Loucy (cell line): ENCODE measurements around the gene IDI2.

Source experiments
- H2AFZ ChIP-seq: fragments of 200-600 bp; sonication (generic); 2 replicates; pipeline ENCODE4 v1.6.0; 2016; ENCODE audit warnings: antibody characterized with exemption, mild to moderate bottlenecking, low read length, moderate library complexity
- H3F3A ChIP-seq: fragments of 200-600 bp; 2 replicates; pipeline ENCODE4 v1.6.0; 2016; ENCODE audit warnings: antibody characterized with exemption, low read depth, mild to moderate bottlenecking
- H3K27me3 ChIP-seq: fragments of 200-600 bp; sonication (generic); 2 replicates; pipeline ENCODE4 v1.6.1; 2014; ENCODE audit warnings: low read length, mild to moderate bottlenecking; ENCODE audit not compliant: insufficient read depth, poor library complexity, severe bottlenecking
- H3K36me3 ChIP-seq: fragments of 200-600 bp; sonication (generic); 2 replicates; pipeline ENCODE4 v1.6.1; 2016; ENCODE audit warnings: low read length; ENCODE audit not compliant: insufficient read depth
- H3K4me1 ChIP-seq: fragments of 200-600 bp; sonication (generic); 2 replicates; pipeline ENCODE4 v1.5.1; 2014; ENCODE audit warnings: low read length, mild to moderate bottlenecking; ENCODE audit not compliant: insufficient read depth, poor library complexity, severe bottlenecking
- H3K4me2 ChIP-seq: fragments of 200-600 bp; sonication (generic); 2 replicates; pipeline ENCODE4 v1.6.0; 2014; ENCODE audit warnings: antibody characterized with exemption, low read length, low read depth, mild to moderate bottlenecking; ENCODE audit not compliant: poor library complexity, severe bottlenecking
- H3K4me3 ChIP-seq: fragments of 200-600 bp; sonication (generic); 2 replicates; pipeline ENCODE4 v1.5.1; 2014; ENCODE audit warnings: low read length, mild to moderate bottlenecking, mixed read lengths; ENCODE audit not compliant: poor library complexity, severe bottlenecking
- H3K79me2 ChIP-seq: fragments of 200-600 bp; sonication (generic); 2 replicates; pipeline ENCODE4 v1.6.1; 2014; ENCODE audit warnings: low read length; ENCODE audit not compliant: insufficient read depth
- H3K9ac ChIP-seq: fragments of 200-600 bp; sonication (generic); 2 replicates; pipeline ENCODE4 v1.6.0; 2014; ENCODE audit warnings: mild to moderate bottlenecking, low read depth, low read length, moderate library complexity; ENCODE audit not compliant: poor library complexity, severe bottlenecking
- H3K9me2 ChIP-seq: fragments of 200-600 bp; sonication (generic); replicated peaks from 2 replicates; pipeline ENCODE4 v1.6.1; 2016; ENCODE audit warnings: low read depth, low read length, mixed read lengths
- H3K9me3 ChIP-seq: fragments of 200-600 bp; sonication (generic); 2 replicates; pipeline ENCODE4 v1.6.1; 2014; ENCODE audit warnings: mild to moderate bottlenecking, antibody characterized with exemption, low read length, low read depth; ENCODE audit not compliant: insufficient read depth
- H4K20me1 ChIP-seq: fragments of 200-600 bp; sonication (generic); 2 replicates; pipeline ENCODE4 v1.6.0; 2014; ENCODE audit warnings: antibody characterized with exemption, low read length, mild to moderate bottlenecking; ENCODE audit not compliant: insufficient read depth, poor library complexity, severe bottlenecking
- CTCF ChIP-seq: fragments of 200-600 bp; sonication (generic); conservative IDR thresholded peaks from 2 replicates; pipeline ENCODE4 v1.5.1; 2014; ENCODE audit warnings: mild to moderate bottlenecking, antibody characterized with exemption, low read length
- EZH2phosphoT487 ChIP-seq: fragments of 200-600 bp; IDR thresholded peaks from 2 replicates; pipeline ENCODE4 v1.6.1; 2018; ENCODE audit warnings: antibody characterized with exemption, mild to moderate bottlenecking, moderate library complexity, borderline replicate concordance

IDI2 gene

DNA sequence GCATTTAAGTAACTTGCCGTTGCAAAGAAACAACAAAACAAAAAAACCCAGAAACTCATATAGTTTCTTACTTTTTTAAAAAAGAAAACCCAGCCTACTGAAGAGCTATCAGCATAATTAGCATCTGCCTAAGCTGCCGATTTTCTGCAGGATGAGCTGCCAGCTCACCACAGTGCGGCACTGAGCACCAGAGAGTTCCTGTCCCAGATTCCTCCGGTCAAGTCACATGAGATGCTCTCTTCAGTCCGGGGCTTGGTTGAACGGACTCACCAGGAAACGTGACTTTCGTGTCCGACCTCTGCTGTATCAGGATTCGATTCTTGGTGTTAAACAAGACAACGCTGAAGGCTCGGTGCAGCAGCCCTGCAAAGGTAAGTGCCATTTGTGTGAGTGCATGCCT lies 3.2 kb downstream of the IDI2 start:
- Histone ChIP-seq H2AFZ (no peak overlapping the region), H3F3A (no peaks in the 10 kb centered on the region), H3K36me3 (peaks cover 17% of the 10 kb centered on the region; the same call in 1 of the 2 replicates), H3K4me2 (no peak overlapping the region), H3K27me3 (no peaks in the 10 kb centered on the region), H3K9me2 (no peaks in the 10 kb centered on the region), H3K79me2 (no peaks in the 10 kb centered on the region), H3K9ac (no peak overlapping the region), H3K4me1 (no peaks in the 10 kb centered on the region), H4K20me1 (peaks cover 2% of the 10 kb centered on the region), H3K9me3 (no peaks in the 10 kb centered on the region), H3K4me3 (no peak overlapping the region)
- TF ChIP-seq CTCF (no peak), EZH2phosphoT487 (no peak)

- H3K4me1 ChIP-seq = no peaks in the 10 kb centered on the region
- H3K9me3 ChIP-seq = no peaks in the 10 kb centered on the region
Measured at GRCh38 chr10:1020958-1021357, 4.7 kb downstream of the IDI2 start.

DNA sequence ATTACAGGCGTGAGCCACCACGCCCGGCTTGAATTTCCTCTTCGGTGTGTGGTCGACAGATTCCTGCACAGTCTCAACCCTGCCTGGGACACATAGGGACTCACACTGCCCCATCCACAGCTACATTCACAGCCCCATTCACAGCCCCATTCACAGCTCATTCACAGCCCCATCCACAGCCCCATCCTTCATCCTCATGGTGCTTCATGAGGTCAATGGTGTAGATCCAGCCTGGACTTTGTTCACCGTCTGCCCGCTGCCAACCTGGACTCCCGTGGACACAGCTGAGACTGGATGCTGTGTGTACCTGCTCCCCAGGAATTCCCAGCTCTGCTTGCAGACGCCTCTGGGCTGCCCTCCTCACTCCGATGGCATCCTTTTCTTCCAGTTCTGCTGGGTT lies 5.2 kb downstream of the IDI2 start:
- Histone ChIP-seq H3K4me1 (no peaks in the 10 kb centered on the region), H3K27me3 (no peaks in the 10 kb centered on the region), H3K36me3 (peaks cover 37% of the 10 kb centered on the region; the same call in 1 of the 2 replicates), H3K79me2 (no peaks in the 10 kb centered on the region), H2AFZ (no peak overlapping the region), H3K9me2 (no peaks in the 10 kb centered on the region), H3K4me3 (no peak overlapping the region), H3K9ac (no peak overlapping the region), H4K20me1 (peaks cover 2% of the 10 kb centered on the region), H3K9me3 (no peaks in the 10 kb centered on the region), H3K4me2 (no peak overlapping the region), H3F3A (no peaks in the 10 kb centered on the region)
- TF ChIP-seq EZH2phosphoT487 (no peak), CTCF (no peak)

More at GRCh38 chr10:1020958-1021357, 4.7 kb downstream of the IDI2 start:
- H3K4me2 ChIP-seq = no peak overlapping the region
- peaks cover 32% of the 10 kb centered on the region; the same call in 1 of the 2 replicates for H3K36me3 ChIP-seq
- H3K9ac ChIP-seq = no peak overlapping the region
- no peaks in the 10 kb centered on the region for H3K9me2 ChIP-seq
- H4K20me1 ChIP-seq = peaks cover 2% of the 10 kb centered on the region
- no peaks in the 10 kb centered on the region for H3F3A ChIP-seq
- TF ChIP-seq EZH2phosphoT487 (no peak), CTCF (no peak)
- H3K79me2 ChIP-seq = no peaks in the 10 kb centered on the region
- no peak overlapping the region for H2AFZ ChIP-seq
- H3K4me3 ChIP-seq = no peak overlapping the region
- no peaks in the 10 kb centered on the region for H3K27me3 ChIP-seq
